Adrenal gland (tissue), 12 donors: ENCODE data around the gene FERMT3. TPM values are rescaled to one million over a fixed set of nuclear protein-coding genes. Genes with fewer than 3 reads are reported as not detected.

Source experiments
- DNase-seq, 7 donors: peaks; one replicate each; pipeline ENCODE4 v3.0.0-alpha.2; 2019 to 2020
- H3K27ac ChIP-seq, 5 donors: fragments of 200-600 bp; sonication (generic) in 4 of 5; 1 replicate in 3 of 5; 2 replicates in 2 of 5; pipeline versions ENCODE4 v1.5.1 to v1.8.0; 2016 to 2020; ENCODE audit warnings: mild to moderate bottlenecking in 1 of 5
- H3K27me3 ChIP-seq: fragments of 200-600 bp; 2 replicates; pipeline ENCODE4 v1.8.0; 2021
- H3K36me3 ChIP-seq, 2 donors: fragments of 200-600 bp; replicated peaks in 1 of 2; 1 replicate in 1 of 2; 2 replicates in 1 of 2; pipeline versions ENCODE4 v1.5.1 to v1.8.0; 2018 to 2022
- H3K4me1 ChIP-seq, 2 donors: fragments of 200-600 bp; replicated peaks in 1 of 2; 1 replicate in 1 of 2; 2 replicates in 1 of 2; pipeline versions ENCODE4 v1.5.1 to v1.8.0; 2018 to 2021
- H3K4me3 ChIP-seq, 4 donors: fragments of 200-600 bp; sonication (generic) in 3 of 4; one replicate each; pipeline ENCODE4 v1.5.1; 2016 to 2018
- H3K9me3 ChIP-seq, 3 donors: fragments of 200-600 bp; sonication (generic) in 1 of 3; replicated peaks in 1 of 3; 1 replicate in 2 of 3; 2 replicates in 1 of 3; pipeline versions ENCODE4 v1.5.1 to v1.8.0; 2016 to 2021
- POLR2A ChIP-seq, 2 donors: fragments of 450-650 bp; IDR thresholded peaks; one replicate each; pipeline ENCODE4 v1.6.1; 2017; ENCODE audit warnings: antibody characterized with exemption in 2 of 2, mild to moderate bottlenecking in 2 of 2, moderate library complexity in 1 of 2
- WGBS, 4 donors: extraction: QIAGEN DNeasy Blood & Tissue Kit in 2 of 4; methylation state at CpG; one replicate each; pipeline versions ENCODE4 v1.1.5 to v1.1.7; 2013 to 2017; 5-methylcytosine and 5-hydroxymethylcytosine counted together
- intact Hi-C, 2 donors: fragments of 100-400 bp; cut with DNase I; formaldehyde crosslinking; loops; one replicate each; pipeline versions ENCODE4 v1.14.1 to v1.15.0; 2022 to 2023
- polyA plus RNA-seq, 3 donors: library from polyadenylated mRNA; stranded (reverse); fragments of 200-250 nt in 2 of 3; fragments of 350-450 nt in 1 of 3; fragmentation: Illumina TruSeq in 1 of 3; extraction: RNeasy Lipid Tissue Mini Kit (QIAGEN cat#74804) in 1 of 3; gene quantifications; one replicate each; pipeline ENCODE4 v1.2.3, GENCODE V29; 2013 to 2014
- total RNA-seq, 9 donors: library from RNA; depleted of rRNA in 4 of 9; stranded (reverse); fragments of >200 nt in 4 of 9; fragments of 120-200 nt in 1 of 9; fragmentation: NEBNext Ultra II Directional in 1 of 9; extraction: Animal tissue kit (Norgen Biotek cat#: 25700) in 1 of 9; gene quantifications; one replicate each; pipeline versions ENCODE4 v1.1.0 to v1.2.4, GENCODE V29; 2013 to 2023
- TF ChIP-seq, protein P1 (sequence below), 6 experiments: fragments of 450-650 bp in 4 of 6; fragments of 200-600 bp in 2 of 6; sonication (generic) in 1 of 6; IDR thresholded peaks; 1 replicate in 5 of 6; 2 replicates in 1 of 6; pipeline versions ENCODE4 v1.5.1 to v1.8.0; 2016 to 2021; ENCODE audit warnings: antibody characterized with exemption in 6 of 6, mild to moderate bottlenecking in 2 of 6, moderate library complexity in 1 of 6
- donor health status: healthy with polysubstance abuse.
- donor health status: Bipolar disorder and iron deficiency.
- donor health status: DM: yes; HTN: yes; CAD: no.
- donor health status: DM: no; HTN: no; CAD: no.
- donor health status: DM: no; HTN: no; CAD: no.
- donor health status: DM: yes; HTN: yes; CAD: no.

FERMT3 gene
- total and polyA plus RNA-seq, 12 donors, result 3.2 to 77.0 (median 33.7) TPM

DNA sequence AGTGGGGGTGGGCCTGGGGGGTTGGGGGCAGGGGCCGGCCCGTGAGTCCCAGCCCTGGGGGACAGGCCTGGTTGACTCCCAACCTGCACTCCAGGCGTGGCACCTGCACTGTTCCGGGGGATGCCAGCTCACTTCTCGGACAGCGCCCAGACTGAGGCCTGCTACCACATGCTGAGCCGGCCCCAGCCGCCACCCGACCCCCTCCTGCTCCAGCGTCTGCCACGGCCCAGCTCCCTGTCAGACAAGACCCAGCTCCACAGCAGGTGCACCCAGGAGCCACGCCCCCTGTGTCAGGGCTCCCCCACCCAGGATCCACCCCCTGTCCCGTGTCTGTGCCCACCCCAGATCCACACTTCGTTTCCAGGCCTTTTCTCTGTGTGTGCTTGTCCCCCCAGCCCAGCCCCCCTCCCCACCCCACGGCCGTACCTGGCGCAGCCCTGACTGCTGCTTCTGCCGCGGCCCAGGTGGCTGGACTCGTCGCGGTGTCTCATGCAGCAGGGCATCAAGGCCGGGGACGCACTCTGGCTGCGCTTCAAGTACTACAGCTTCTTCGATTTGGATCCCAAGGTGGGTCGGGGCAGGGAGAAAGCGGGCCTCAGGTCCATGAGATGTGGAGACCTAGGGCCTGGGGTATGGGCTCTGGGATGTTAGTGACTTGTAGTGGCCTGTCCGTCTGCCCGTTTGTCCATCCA lies 4.8 kb downstream of the FERMT3 start:
- Histone ChIP-seq H3K36me3 (no peaks in the 10 kb centered on the region), H3K4me3 (no peak overlapping the region), H3K27ac (no peak overlapping the region), H3K9me3 (no peaks in the 10 kb centered on the region), H3K27me3 (no peaks in the 10 kb centered on the region), H3K4me1 (peaks cover 0 to 13% of the 10 kb centered on the region in 2 donors)
- intact Hi-C loops, result no loop called here
- WGBS, 4 donors, result 88 to 93% (median 89%) methylated on average over 9 to 30 of the region's 30 CpGs
- TF ChIP-seq, protein P1, sequence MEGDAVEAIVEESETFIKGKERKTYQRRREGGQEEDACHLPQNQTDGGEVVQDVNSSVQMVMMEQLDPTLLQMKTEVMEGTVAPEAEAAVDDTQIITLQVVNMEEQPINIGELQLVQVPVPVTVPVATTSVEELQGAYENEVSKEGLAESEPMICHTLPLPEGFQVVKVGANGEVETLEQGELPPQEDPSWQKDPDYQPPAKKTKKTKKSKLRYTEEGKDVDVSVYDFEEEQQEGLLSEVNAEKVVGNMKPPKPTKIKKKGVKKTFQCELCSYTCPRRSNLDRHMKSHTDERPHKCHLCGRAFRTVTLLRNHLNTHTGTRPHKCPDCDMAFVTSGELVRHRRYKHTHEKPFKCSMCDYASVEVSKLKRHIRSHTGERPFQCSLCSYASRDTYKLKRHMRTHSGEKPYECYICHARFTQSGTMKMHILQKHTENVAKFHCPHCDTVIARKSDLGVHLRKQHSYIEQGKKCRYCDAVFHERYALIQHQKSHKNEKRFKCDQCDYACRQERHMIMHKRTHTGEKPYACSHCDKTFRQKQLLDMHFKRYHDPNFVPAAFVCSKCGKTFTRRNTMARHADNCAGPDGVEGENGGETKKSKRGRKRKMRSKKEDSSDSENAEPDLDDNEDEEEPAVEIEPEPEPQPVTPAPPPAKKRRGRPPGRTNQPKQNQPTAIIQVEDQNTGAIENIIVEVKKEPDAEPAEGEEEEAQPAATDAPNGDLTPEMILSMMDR (IDR thresholded peaks at IDR 0.05), result no peak
- TF ChIP-seq POLR2A (IDR thresholded peaks at IDR 0.05), result no peak
- peak in 1 of 7 donors; percentile 14 for DNase-seq

GRCh38 chr11:64216879-64217278 lies 10.4 kb downstream of the FERMT3 start:
- peaks cover 0 to 3% of the 10 kb centered on the region in 2 donors for H3K36me3 ChIP-seq
- H3K4me3 ChIP-seq, result no peak overlapping the region
- 86 to 93% (median 88%) methylated on average over 6 of the region's 6 CpGs for WGBS, 4 donors
- TF ChIP-seq, protein P1 (IDR thresholded peaks at IDR 0.05), result no peak
- no peak for TF ChIP-seq POLR2A (IDR thresholded peaks at IDR 0.05)
- intact Hi-C loops, result no loop called here
- DNase-seq, result peak in 1 of 7 donors; percentile 10
- H3K9me3 ChIP-seq, result no peaks in the 10 kb centered on the region
- no peak overlapping the region for H3K27ac ChIP-seq
- H3K4me1 ChIP-seq, result no peaks in the 10 kb centered on the region
- no peaks in the 10 kb centered on the region for H3K27me3 ChIP-seq

DNA sequence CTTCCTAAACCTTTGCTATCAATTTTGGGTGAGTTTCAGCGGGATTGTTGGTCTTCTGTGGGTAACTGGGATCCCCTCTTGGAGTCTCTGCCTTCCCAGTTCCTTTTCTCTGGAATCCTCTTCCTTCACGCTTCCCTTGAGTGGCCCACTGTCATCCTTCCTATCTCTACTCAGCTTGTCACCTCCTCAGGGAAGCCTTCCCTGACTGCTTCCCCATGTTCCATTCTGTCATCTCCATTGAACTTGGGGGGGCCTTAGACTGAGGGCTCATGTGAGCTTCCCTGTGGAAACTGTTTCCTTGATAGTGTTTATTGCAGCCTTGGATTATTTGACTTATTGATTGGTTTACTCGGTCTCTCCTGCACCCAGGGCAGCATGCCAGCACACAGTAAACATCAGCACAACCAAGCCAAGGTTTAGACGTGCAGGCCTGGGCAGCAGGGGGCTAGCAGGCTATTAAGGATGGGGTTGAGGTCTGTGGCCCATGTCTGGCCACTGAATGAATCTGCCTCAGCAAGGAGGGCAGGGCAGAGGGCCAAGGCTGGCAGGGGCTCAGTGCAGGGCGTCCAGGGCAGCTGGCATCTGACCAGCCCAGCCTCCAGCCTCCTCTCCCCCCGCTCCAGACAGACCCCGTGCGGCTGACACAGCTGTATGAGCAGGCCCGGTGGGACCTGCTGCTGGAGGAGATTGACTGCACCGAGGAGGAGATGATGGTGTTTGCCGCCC lies 12.3 kb downstream of the FERMT3 start:
- intact Hi-C loops, result no loop called here
- DNase-seq, result peak in 1 of 7 donors; percentile 10
- no peaks in the 10 kb centered on the region for H3K27me3 ChIP-seq
- no peak overlapping the region for H3K4me3 ChIP-seq
- no peaks in the 10 kb centered on the region for H3K9me3 ChIP-seq
- no peaks in the 10 kb centered on the region for H3K4me1 ChIP-seq
- H3K27ac ChIP-seq, result no peak overlapping the region
- H3K36me3 ChIP-seq, result peaks cover 0 to 11% of the 10 kb centered on the region in 2 donors
- 66 to 74% (median 73%) methylated on average over 4 to 11 of the region's 11 CpGs for WGBS, 4 donors
- TF ChIP-seq POLR2A (IDR thresholded peaks at IDR 0.05), result no peak
- TF ChIP-seq, protein P1 (IDR thresholded peaks at IDR 0.05), result no peak

- Histone ChIP-seq H3K9me3 (no peaks in the 10 kb centered on the region), H3K27me3 (no peaks in the 10 kb centered on the region), H3K27ac (no peak overlapping the region), H3K4me1 (no peaks in the 10 kb centered on the region), H3K36me3 (peaks cover 0 to 12% of the 10 kb centered on the region in 2 donors), H3K4me3 (no peak overlapping the region)
- intact Hi-C loops, result no loop called here
- peak in 1 of 7 donors; percentile 27 for DNase-seq
- TF ChIP-seq, protein P1 (IDR thresholded peaks at IDR 0.05), result no peak
- TF ChIP-seq POLR2A (IDR thresholded peaks at IDR 0.05), result no peak
- WGBS, 4 donors, result 20 to 80% (median 76%) methylated on average over 1 to 7 of the region's 7 CpGs
These were observed 12.8 kb downstream of the FERMT3 start for GRCh38 chr11:64219354-64219684.
